Thyroid gland (tissue), 4 donors: Measurements from ENCODE around the gene CHSY1.

Experiments used
- CTCF ChIP-seq, 6 experiments: fragments of 200-600 bp in 3 of 6; fragments of 450-650 bp in 3 of 6; sonication (generic) in 3 of 6; IDR thresholded peaks; one replicate each; pipeline ENCODE4 v1.5.1; 2016 to 2019; ENCODE audit warnings: antibody characterized with exemption in 6 of 6, mild to moderate bottlenecking in 2 of 6, inconsistent platforms in 1 of 6, moderate library complexity in 1 of 6
- POLR2A ChIP-seq, 2 donors: fragments of 450-650 bp; IDR thresholded peaks; one replicate each; pipeline ENCODE4 v1.6.1; 2017; ENCODE audit warnings: antibody characterized with exemption in 2 of 2, mild to moderate bottlenecking in 2 of 2, moderate library complexity in 1 of 2

GRCh38 chr15:101134780-101135179 lies 117.1 kb downstream of the CHSY1 start:
- no peak for TF ChIP-seq CTCF (IDR thresholded peaks at IDR 0.05)
- TF ChIP-seq POLR2A (IDR thresholded peaks at IDR 0.05) = no peak
